Measurements from ENCODE around the gene FAM89B. TPM values are rescaled to one million over a fixed set of nuclear protein-coding genes. Genes with fewer than 3 reads are reported as not detected.

FAM89B gene
- 13.1 and 16.9 TPM in 2 replicates for total RNA-seq

GRCh38 chr11:65572356-65573051, at the start of gene FAM89B:
TSS of gene FAM89B (plus strand) at chr11:65572538. CDS start at chr11:65572670, 132 bp downstream.

GRCh38 chr11:65524741-65525545, 47.4 kb upstream of the FAM89B start, which contains the start of gene SCYL1:
TSS of gene SCYL1 (plus strand) at chr11:65525083. CDS start at chr11:65525154, 71 bp downstream.

GRCh38 chr11:65558002-65558929, 14.1 kb upstream of the FAM89B start, which contains the start of gene LTBP3:
TSS of gene LTBP3 (minus strand) at chr11:65558359. CDS start at chr11:65557959, 400 bp downstream.

GRCh38 chr11:65569973-65570918, 2.1 kb upstream of the FAM89B start, which contains the start of gene ZNRD2:
TSS of gene ZNRD2 (plus strand) at chr11:65570477. CDS start at chr11:65570492, 15 bp downstream.

GRCh38 chr11:65575568-65576231, 3.4 kb downstream of the FAM89B start, which contains the start of gene EHBP1L1:
TSS of gene EHBP1L1 (plus strand) at chr11:65576053. CDS start at chr11:65576303, 250 bp downstream.

GRCh38 chr11:65595543-65596281, 23.4 kb downstream of the FAM89B start, which contains the start of gene KCNK7:
TSS of gene KCNK7 (minus strand) at chr11:65595800. CDS start at chr11:65595772, 28 bp downstream.

GRCh38 chr11:65615229-65615949, 43.1 kb downstream of the FAM89B start, which contains the start of gene PCNX3:
TSS of gene PCNX3 (plus strand) at chr11:65615776. CDS start at chr11:65616312, 536 bp downstream.

Other genes starting within 250 kb of the FAM89B start
- gene DPF2, start 238.7 kb upstream of the FAM89B start, total RNA-seq = 33.5 and 41.6 TPM in 2 replicates
- 0.11 and 0.37 TPM in 2 replicates for gene TIGD3, start 217.8 kb upstream of the FAM89B start, total RNA-seq
- gene SLC25A45, start 189.9 kb upstream of the FAM89B start, total RNA-seq = 0.75 and 1.3 TPM in 2 replicates
- gene FRMD8, start 185.9 kb upstream of the FAM89B start, total RNA-seq = 37.1 and 61.4 TPM in 2 replicates
- gene NEAT1, start 149.7 kb upstream of the FAM89B start, total RNA-seq = 158 and 162 TPM in 2 replicates
- gene MALAT1, start 73.5 kb upstream of the FAM89B start, total RNA-seq = 13,505 and 18,804 TPM in 2 replicates
- 78.7 and 105 TPM in 2 replicates for gene SCYL1, start 47.5 kb upstream of the FAM89B start, total RNA-seq
- 34.2 and 59.6 TPM in 2 replicates for gene LTBP3, start 14.2 kb upstream of the FAM89B start, total RNA-seq
- gene ZNRD2, start 2.1 kb upstream of the FAM89B start, total RNA-seq = 35.2 and 53.6 TPM in 2 replicates
- 68.8 and 73.9 TPM in 2 replicates for gene EHBP1L1, start 3.5 kb downstream of the FAM89B start, total RNA-seq
- gene KCNK7, start 23.3 kb downstream of the FAM89B start, total RNA-seq = 0.11 TPM in 1 of 2 replicates, not detected in the other
- gene MAP3K11, start 41.7 kb downstream of the FAM89B start, total RNA-seq = 23.5 and 29.0 TPM in 2 replicates
- 16.3 and 19.0 TPM in 2 replicates for gene PCNX3, start 43.2 kb downstream of the FAM89B start, total RNA-seq
- 20.6 and 30.1 TPM in 2 replicates for gene SIPA1, start 65.6 kb downstream of the FAM89B start, total RNA-seq
- 16.0 and 17.9 TPM in 2 replicates for gene RELA, start 90.4 kb downstream of the FAM89B start, total RNA-seq
- 44.0 and 51.5 TPM in 2 replicates for gene KAT5, start 139.7 kb downstream of the FAM89B start, total RNA-seq
- 55.6 and 59.7 TPM in 2 replicates for gene RNASEH2C, start 148.3 kb downstream of the FAM89B start, total RNA-seq
- 6.5 and 8.0 TPM in 2 replicates for gene AP5B1, start 208.4 kb downstream of the FAM89B start, total RNA-seq
- not detected in 2 replicates for gene OVOL1, start 214.5 kb downstream of the FAM89B start, total RNA-seq